ENCODE data around the gene KCNG4. TPM values are rescaled to one million over a fixed set of nuclear protein-coding genes. Genes with fewer than 3 reads are reported as not detected.

The KCNG4 gene
- not detected for total RNA-seq

GRCh38 chr16:84239909-84240308 lies at the start of gene KCNG4:
KCNG4 (minus strand) TSS chr16:84240012; CDS start chr16:84237485, 2,527 bp downstream.

GRCh38 chr16:84190731-84191388 lies 49.0 kb downstream of the KCNG4 start, which contains the start of gene ADAD2:
ADAD2 (plus strand) TSS chr16:84191157; CDS start chr16:84191231, 74 bp downstream.

GRCh38 chr16:84186685-84187437 lies 53.0 kb downstream of the KCNG4 start, which contains the start of gene TAF1C:
TAF1C (minus strand) TSS chr16:84187057; CDS start chr16:84184988, 2,069 bp downstream.

Small RNAs within 50 kb of the gene (small RNA-seq; reads per million reads assigned to genes)
- 0 reads per million in 2 donors for gene RNA5SP433

Other genes starting within 250 kb of the KCNG4 start
- 1 to 10 TPM; 4.0 to 5.5 TPM for gene SLC38A8, start 197.2 kb downstream of the KCNG4 start, total RNA-seq
- 10 to 100 TPM; 48.9 to 52.3 TPM for gene MBTPS1, start 123.1 kb downstream of the KCNG4 start, total RNA-seq
- 10 to 100 TPM; 23.1 to 34.3 TPM for gene HSDL1, start 94.8 kb downstream of the KCNG4 start, total RNA-seq
- gene DNAAF1, start 94.7 kb downstream of the KCNG4 start, total RNA-seq, result under 1 TPM; 0.33 to 0.69 TPM
- gene TAF1C, start 53.0 kb downstream of the KCNG4 start, total RNA-seq, result 10 to 100 TPM; 34.3 to 48.2 TPM
- not detected for gene ADAD2, start 48.9 kb downstream of the KCNG4 start, total RNA-seq
- gene WFDC1, start 54.9 kb upstream of the KCNG4 start, total RNA-seq, result 10 to 100 TPM in 1 of 2 donors, not detected in 1; 10.7 TPM
- gene ATP2C2, start 128.5 kb upstream of the KCNG4 start, total RNA-seq, result not detected

All from melanocyte of skin (primary cell).